ENCODE measurements around the gene NMRAL1.

NMRAL1 gene

DNA sequence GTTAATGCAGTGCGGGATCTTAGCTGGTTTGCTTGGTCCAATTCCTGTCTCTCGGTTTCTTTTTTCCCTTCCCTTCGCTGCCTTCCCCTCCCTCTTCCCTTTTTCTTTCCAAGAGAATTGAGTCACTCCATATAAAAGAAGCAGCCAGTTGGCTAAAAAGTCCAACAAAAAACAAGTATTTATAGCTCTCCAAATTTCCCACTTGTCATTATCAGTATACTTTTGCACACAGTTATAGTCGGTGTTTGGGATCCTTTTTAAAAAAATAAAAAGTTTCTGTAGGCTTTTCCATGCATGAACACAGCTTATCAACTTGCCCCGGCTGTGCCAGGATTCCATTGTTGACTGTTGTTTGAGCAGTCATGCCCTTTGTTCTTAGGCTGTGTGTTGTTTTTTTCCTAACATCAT lies 26.6 kb upstream of the NMRAL1 start:
- no peak for DNase-seq

DNA sequence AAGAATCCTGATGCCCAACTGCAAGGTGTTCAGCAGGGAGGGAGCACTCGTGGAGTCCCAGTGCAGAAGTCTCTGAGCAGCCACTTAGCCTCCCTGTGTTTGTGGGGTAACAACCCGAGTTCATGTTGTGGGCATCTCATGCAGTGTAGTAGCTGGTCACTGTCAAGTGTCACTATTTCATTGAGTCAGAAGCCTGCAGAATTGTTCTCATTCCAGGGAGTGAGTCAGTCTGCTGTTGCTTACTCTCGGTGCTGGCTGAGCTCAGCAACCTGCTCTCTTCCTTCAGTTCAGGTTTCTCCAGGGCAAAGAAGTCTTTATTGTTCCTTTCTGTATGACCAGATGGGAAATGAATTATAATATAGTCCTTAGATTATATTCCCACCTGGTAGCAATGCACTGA lies 25.8 kb upstream of the NMRAL1 start:
- no peak for DNase-seq

DNA sequence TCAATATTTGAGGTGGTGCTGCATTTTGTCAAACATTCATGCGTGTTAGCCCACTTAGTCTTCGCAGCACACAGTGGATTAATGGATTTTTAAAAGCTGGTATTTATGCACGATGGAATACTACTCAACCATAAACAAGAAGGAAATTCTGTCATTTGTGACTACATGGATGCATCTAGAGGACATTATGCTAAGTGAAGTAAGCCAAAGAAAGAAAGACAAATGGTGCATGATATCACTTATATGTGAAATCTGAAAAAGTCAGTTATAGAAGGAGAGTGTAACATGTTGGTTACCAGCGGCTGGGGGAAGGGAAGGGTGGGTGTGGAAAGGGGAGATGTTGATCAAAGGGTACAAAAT lies 24.8 kb upstream of the NMRAL1 start:
- no peak for DNase-seq

DNA sequence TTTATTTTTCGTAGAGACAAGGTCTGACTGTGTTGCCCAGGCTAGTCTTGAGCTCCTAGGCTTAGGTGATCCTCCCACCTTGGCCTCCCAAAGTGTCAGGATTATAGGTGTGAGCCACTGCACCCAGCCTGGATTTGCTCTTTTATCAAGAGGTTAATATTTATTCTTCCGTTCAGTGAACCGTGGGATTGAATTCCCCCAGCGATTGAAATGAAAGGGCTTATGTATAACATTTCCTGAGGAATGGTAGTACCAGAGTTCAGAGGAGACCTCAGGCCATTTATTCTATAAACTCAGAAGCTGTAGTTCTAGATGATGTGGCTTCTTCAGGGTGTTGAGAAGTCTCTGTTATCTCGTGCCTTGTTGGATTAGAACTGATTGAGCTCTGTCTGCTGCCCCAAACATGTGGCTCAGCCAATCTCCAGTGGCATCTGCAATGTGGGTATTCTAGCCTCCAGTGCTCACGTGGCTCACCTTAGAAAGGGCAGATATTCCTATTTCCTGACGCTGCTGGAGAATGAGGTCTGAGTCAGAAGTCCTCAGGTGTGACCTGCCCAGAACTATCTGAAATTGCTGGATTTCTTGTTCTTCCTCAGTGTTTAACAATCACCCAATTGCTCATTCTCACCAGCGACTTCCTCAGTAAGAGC lies 24.2 kb upstream of the NMRAL1 start:
- no peak for DNase-seq

DNA sequence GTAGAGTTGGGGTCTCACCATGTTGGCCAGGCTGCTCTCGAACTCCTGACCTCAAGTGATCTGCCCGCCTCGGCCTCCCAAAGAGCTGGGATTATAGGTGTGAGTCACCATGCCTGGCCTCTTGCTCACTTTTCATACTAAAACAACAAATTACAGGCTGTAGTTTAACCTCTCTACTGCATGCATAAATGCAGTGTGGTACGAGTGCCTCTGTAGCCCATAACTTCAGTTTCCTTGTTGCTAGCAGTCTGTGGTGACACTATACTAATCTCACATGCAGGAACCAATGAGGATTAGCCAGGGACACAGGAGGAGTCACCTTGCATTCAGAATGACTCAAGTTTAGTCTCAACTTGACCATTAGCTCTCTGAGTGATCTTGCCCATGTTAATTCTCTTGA lies 21.9 kb upstream of the NMRAL1 start:
- no peak for DNase-seq

DNA sequence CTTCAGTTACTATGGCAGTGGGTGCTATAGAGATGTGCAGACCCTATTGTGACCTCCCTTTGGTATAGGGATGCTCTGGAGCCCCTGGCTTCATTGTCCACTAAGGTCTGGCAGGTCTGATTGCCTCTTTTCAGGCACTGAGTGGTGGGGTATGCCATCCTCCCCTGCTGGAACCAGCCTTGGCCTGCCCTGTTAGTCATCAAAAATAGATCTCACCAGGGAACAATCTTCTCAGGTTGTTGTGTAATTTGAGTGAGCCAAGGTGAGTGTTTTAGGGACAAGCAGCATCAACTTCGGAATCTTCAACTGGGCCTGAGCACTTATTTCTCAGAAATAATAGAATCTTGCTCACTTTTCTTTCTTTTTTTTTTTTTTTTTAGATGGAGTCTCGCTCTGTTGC lies 21.3 kb upstream of the NMRAL1 start:
- no peak for DNase-seq

DNA sequence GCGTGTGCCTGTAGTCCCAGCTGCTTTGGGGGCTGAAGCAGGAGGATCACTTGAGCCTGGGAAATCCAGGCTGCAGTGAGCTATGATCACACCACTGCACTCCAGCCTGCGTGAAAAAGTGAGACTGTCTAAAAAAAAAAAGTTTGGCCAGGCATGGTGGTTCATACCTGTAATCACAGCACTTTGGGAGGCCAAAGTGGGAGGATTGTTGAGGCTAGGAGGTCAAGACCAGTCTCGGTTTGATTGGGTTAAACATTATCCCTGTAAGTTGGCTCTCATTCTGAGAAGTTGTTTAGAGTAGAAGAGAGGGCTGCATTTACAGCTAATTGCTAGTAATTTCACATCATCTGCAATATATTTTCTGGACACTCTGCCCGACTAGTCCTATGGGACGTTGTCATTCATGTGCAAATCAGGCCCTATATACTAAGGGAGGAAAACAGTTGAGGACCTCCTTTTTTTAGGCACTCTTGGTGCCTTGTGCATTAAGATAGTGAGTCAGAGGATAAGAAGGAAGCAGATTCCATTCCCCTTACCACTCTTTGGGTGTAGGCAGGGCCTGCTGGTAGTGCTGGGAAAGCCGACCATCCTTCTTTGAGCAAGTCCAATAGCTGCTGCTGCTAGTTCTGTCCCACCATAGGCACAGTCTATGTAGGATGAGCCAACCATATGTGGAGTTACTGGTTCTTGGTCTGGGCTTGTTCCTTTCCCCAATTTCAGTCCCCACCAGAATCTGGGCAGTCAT lies 20.5 kb upstream of the NMRAL1 start:
- DNase-seq, result no peak

DNA sequence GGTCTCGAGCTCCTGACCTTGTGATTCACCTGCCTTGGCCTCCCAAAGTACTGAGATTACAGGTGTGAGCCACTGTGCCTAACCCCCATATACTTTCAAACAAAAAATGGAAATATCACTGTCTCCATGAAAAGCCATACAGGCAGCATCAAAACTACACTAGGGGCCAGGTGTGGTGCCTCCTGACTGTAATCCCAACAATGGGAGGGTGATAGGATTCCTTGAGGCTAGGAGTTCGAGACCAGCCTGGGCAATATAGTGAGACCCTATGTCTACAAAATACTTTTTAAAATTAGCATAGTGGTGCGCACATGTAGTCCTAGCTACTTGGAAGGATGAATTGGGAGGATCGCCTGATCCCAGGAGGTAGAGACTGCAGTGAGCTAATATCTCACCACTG lies 17.5 kb upstream of the NMRAL1 start:
- DNase-seq, result no peak

DNA sequence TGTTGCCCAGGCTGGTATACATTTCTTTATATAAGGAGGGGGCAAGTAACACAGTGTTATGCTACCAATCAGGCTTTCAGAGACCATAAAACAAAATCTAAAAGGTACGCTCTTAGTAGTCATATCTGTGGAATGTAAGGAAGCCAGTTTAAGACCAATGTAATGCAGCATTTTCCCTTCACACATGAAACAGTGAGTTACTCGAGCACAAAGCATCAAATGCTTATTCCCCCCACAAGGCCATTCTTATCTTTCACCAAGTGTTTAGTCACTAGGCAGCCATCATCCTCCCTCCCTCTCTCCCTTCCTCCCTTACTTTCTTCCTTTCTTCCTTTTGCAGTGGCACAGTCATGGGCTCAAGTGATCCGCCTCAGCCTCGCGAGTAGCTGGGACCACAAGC lies 14.6 kb upstream of the NMRAL1 start:
- no peak for DNase-seq

DNA sequence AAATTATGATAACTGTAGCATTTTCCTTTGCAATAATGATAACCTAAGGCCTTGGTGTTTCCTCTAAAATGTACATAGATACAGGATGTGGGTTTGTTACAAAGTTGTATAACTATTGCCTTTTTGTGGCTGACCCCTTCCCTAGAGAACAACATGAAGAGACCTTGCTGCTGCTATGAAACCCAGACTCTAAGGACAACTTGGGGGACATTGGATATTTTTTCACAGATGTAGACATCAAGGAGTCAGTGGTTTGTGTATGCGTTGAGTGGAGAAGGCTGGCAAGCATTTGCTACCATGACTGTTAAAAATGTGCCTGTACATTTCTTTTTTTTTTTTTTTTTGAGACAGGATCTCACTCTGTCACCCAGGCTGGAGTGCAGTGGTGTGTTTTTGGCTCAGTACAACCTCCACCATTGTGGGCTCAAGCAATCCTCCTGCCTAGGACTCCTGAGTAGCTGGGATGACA lies 14.1 kb upstream of the NMRAL1 start:
- DNase-seq, result peak; percentile 66

DNA sequence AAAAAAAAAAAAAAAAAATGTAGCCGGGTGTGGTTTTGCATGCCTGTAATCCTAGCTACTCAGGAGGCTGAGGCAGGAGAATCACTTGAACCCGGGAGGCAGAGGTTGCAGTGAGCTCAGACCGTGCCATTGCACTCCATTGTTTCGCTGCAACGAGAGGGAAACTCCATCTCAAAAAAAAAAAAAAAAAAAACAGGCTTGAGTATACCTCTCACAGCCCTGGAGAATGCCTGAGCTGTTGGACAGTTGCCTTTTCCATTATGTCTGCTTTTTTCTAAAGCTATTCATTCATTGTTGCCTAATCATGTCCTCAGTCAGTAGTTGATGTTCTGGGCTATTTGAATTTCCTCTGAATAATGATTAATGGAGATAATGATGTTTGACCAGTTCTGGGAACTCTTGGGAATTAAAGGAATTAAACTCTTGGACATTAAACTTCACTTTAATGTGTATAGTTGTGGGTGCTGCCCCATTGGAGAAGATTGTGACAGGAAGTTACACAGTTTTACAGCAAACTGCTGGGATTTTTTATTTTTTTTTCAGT lies 13.6 kb upstream of the NMRAL1 start:
- DNase-seq, result peak; percentile 21

DNA sequence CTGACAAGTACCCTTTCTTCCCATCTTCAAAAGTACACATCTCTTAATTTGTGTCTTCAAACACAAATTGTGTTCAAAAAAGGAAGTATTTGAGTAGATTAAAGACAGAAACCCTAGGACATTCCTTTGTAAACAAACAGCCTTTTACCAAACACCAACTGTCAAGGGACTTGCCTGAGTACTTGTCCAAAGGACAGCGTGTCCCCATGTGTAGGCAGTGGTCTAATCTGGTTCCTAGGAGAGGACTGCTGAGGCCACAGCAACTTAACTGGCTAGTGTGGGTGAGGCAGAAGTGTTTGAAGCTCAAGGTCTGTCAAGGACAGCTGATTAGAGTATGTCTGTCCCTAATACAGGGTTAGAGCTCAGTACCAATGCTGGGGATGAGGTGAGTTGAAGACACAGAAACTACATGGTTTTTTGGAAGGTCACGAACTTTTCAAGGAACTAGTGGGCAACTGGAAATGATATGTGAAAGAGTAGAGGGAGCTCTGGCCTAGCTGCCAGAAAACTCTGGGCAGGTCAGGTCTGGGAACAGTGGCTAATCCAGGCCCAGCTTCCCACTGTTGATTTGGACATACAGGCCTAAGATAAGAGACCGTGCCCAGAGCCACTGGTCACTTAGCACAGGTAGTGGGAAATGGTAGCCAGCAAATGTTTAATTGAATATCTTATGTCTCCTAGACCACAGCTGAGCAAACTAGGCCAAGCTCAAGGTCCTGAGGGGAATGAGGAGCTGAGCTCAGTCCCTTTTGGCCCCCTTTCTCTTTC lies 11.9 kb upstream of the NMRAL1 start:
- no peak for DNase-seq

DNA sequence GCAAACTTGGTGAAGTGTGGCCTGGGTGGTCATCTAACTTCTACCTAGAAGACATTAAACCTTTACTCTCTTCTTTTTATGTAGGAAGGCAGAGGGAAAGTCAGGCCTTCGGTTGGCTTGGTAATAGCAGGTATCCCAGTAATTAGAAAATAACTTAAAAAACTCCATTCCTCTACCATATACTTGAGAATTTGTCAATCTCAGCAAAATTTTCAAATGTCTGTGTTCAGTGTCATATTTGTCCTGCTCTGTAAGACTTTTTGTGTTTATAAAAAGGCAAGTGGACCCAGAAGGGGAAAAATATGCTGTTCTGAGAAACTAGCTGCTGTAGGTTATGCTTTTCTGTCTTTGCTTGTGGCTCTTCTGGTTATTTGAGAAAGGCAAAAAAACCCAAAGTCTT lies 7.5 kb upstream of the NMRAL1 start:
- no peak for DNase-seq

DNA sequence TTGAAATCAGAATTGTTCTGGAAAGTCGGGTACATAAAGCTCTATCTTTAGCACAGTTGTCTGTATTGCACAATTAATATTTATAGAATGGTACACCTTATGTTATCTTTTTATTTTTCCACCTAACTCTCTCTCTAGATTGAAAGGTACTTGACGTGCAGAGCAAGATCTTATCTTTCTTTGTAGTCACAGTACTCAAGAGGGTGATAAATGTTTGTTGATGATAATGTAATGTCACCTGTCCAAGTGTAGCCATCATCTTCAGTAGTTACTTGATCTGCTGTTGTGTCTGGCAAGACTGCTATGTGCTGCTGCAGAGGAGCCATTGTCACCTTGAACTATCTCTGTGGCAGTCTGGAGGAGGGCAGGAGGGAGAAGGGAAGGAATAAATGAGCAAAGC lies 7.1 kb upstream of the NMRAL1 start:
- no peak for DNase-seq

DNA sequence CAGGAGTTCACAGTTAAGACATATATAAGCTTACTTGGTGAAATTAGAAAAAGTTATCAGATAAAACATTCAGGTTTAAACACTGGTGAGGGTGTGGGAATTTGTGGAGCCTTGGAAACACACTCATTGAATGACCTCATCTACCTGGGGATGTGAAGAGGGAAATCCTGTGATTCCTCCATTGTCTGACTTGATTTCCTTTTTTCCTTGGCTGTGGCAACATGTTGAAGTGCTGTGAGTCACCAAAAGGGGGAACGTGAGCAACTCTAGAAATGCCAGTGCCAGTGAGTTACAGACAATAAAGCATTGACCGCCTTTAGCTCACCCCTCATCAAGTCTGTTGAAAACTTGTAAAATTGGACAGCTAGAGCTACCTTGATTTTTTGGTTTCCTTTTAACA lies 3.5 kb upstream of the NMRAL1 start:
- peak; percentile 36 for DNase-seq

DNA sequence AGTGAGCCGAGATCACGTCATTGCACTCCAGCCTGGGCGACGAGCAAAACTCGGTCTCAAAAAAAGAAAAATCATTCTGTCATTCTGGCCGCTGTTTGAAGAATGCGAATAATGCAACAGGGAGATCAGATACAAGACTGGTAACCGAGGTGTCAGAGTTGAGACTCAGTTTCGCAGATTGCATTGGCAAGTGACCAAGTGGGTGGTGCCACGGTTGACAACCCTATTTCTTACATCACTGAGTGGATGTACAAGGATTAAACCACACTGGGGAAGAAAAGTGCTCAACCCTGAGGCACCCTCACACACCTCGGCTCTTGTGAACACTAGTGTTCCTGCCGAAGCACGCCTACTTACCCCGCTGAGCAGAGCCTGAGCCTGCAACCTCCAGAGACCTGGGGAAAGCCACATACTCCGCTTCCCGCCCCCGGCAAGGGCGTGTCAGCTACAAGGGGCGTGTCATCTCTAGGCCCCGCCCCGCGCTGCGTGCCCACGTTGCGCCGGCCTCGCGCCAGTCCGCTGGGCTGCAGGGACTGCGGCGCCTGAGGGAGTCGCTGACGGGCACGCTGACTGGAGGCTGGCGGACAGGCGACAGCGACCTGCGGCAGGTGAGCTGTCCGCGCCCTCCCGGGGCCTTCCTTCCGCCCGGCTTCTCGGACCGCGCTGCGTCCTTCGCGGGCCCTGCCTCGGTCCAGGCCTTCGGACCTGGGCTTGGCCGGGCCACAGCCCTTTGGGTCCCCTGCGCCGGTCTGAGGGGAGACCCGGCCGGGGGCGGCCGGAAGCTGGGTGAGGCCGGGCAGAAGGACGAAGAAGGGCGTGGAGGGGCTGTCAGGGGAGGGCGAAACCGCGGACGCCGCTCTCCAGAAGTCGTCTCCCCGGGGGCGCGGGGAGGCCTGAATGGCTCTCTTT lies 1.7 kb upstream of the NMRAL1 start, which contains the start of gene HMOX2:
Gene HMOX2 (plus strand): TSS at position 519 of the 909 bp plus-strand sequence. CDS start 29,127 bp downstream, outside the sequence.
- peak; percentile 95 for DNase-seq

DNA sequence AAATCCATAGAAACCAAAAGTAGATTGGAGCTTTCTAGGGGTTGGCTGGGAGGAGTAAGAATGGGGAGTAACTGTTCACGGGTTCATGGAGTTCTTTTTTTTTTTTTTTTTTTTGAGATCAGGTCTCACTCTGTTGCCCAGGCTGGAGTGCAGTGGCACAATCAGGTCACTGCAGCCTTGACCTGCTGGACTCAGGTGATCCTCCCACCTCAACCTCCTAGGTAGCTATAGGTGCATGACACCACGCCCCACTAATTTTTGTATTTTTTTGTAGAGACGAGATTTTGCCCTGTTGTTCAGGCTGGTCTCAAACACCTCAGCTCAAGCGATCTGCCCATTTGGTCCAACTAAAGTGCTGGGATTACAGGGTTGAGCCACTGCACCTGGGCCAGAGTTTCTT lies 1.5 kb downstream of the NMRAL1 start:
- no peak for DNase-seq

DNA sequence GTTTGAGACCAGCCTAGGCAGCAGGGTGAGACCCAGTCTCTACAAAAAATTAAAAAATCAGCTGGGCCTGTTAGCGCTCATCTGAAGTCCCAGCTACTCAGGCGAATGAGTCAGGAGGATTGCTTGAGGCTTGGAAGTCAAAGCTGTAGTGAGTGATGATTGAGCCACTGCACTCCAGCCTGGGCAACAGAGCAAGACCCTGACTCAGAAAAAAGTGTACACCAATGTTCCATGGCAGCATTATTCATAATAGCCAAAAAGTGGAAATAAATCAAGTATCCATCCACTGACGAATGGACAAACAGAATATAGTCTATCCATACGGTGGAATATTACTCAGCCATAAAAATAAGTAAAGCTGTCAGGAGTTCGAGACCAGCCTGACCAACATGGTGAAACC lies 2.6 kb downstream of the NMRAL1 start:
- no peak for DNase-seq

DNA sequence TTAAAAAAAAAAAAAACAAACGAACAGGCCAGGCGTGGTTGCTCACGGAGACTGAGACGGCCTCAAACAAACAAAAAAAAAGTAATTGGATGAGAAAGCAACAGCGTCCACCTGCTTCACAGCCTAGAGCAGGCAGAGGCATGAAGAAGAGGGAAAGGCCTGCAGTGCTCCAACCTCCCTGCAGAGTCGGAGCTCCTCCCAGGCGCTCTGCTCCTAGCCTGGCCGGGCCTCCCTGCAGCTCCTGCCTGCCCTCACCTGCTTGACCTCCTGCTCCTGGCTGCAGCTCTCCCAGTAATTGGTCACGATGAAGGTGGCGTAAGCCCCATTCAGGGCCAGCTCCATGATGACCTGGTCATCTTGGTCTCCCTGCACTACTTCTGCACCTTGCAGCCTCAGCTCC lies 5.5 kb downstream of the NMRAL1 start:
- no peak for DNase-seq

DNA sequence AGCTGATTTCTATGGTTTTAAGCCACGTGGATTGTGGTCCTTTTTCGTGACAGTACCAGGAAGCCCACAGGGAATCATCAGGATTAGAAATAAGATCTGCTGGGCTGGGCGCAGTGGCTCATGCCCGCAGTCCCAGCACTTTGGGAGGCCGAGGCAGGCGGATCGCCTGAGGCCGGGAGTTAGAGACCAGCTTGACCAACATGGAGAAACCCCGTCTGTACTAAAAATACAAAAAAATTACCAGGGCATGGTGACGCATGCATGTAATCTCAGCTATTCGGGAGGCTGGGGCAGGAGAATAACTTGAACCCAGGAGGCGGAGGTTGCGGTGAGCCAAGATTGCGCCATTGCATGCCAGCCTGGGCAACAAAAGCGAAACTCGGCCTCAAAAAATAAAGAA lies 6.5 kb downstream of the NMRAL1 start:
- DNase-seq, result no peak

DNA sequence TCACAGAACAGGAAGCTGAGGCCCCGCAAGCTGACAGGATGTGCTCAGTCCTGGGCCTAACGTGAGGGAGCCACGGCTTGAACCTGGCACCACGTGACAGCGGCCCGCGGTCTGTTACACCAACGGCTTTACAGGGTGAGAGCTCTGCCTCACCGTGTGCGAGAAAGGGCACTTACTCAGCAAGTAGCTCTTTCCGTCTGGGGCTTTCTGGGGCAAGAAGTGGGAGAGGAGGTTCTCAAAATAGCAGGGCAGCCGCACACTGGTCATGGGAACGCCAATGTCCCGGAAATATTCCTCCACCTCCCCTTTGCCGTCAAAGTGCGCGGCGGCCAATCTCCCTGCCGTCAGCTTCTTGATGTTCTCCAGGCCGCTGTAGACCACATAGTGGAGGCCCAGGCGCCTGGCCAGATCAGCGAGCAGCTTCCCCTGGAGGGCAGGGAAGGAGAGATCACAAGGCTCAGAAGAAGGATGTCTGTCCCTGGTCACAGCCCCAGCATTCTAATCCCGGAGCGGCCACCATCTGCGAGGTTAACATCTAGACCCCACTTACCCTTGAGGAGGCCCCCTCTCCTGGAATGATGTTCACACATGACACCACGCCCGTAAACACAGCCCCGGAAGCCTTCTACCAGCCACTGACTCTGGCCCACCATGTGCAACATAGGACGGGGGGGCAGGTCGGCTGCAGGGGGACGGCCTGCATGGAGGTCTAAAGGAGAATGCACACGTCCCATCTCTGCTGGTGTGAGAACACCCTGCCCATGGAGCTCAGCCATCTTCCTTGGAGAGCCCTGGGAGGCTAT lies 8.2 kb downstream of the NMRAL1 start:
- peak; percentile 82 for DNase-seq
